Myocyte (in vitro differentiated cells): Measurements from ENCODE around the gene FXYD6. TPM values are rescaled to one million over a fixed set of nuclear protein-coding genes. Genes with fewer than 3 reads are reported as not detected.

Source experiments
- DNase-seq: peaks from one replicate; pipeline ENCODE4 v3.0.0-alpha.2; 2012; ENCODE audit warnings: low read depth
- total RNA-seq: library from RNA; depleted of rRNA; stranded (reverse); fragments of >200 nt; gene quantifications from 2 replicates; pipeline ENCODE4 v1.2.3, GENCODE V29; 2014

Gene FXYD6
- total RNA-seq, 1 donor from 2014 or later, result 3.1 TPM

DNA sequence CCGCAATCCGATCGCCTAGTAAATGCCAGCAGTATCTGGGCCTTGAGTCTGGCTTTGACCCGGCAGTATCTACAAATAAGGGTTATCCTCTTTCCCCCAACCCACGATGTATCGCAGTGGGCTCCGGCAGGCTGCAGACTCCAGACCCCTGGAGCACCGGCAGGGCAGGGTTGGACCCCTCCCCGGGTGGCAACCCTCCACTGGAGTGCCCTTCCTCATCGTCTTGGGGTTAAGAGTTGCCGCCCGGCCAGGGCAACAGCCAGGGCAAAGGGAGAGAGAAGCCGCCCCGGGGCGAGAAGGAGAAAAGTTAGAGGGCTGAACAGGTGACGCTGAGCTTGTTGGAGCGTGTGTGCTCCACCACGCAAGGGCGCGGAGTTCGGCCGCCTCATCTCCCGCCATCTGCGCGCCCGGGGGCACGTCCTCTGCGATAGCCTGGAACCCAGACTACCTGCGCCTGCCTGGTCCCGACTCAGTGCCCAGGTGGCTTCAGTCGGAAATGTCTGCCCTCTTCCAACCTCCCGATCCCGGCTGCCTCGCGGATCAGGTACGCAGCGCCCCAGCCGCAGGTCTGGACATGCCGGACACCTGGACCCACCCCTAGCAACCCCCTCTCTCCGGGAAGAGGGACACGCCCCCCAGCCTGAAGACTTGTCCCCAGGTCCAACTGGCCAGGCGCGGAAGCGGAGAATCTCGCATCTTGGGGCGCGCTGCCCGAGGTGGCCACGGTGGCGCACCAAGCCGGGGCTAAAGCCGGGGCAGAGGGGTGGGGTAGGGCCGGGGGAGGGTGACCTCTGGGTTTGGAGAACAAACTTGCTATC, 80.6 kb downstream of the FXYD6 start:
- DNase-seq, result no peak

DNA sequence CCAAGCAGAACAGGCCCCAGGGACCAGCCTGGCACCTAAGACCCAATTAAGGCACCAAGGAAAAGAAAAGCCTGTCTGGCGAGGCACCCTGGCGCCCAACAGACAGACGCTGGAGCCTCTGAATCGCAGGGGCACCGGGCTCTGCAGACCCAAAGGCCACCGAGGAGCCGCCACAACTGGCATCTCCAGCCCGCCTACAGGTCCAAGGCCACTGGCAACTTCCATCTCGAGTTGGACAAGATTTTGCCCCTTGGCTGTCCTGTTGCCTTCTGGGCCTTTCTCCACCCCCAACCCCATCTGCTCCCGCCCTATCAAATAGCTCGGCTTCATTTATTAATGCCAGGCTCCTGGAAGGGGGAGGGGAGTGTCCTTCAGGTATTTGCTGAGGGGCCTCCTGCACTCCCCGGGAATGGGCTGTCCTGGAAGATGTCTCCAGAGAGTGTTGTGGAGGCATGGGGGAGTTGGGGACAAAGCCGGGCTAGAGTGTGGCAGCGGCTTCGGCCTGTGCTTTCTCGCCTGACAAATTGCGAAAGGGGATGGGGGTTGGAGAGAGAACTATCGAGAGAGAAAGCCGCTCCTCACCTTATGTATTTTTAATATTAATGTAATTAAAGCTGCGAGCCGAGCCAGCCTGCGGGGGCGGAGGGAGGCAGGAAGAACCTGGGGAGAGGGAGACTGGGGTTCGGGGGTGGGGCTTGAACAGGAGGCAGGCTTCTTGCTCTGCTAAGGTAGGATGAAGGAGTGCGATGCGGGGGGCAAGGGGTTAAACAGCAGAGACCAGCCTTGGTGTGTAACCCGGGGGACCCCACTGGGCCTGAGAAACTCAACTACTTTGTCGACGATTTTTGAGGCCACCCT, 81.5 kb downstream of the FXYD6 start:
- no peak for DNase-seq

DNA sequence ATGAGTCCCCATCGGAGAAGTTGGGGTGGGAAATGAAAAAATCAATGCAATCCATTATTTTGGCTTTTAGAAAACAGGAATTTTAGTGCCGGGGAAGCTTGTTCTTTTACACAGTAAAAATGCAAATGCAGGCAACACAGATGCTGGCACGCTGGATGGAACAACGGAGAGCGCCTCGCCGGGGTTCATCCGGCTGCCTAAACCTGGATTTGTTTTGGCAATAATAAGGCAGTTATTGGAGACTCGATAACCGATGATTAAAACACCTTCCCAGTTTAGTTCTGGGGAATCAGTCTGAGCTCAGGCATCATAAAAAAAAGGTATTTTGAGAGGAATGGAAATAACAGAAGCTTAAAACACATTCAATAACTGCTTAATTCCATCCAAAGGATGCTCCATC, 82.3 kb downstream of the FXYD6 start:
- DNase-seq, result no peak

DNA sequence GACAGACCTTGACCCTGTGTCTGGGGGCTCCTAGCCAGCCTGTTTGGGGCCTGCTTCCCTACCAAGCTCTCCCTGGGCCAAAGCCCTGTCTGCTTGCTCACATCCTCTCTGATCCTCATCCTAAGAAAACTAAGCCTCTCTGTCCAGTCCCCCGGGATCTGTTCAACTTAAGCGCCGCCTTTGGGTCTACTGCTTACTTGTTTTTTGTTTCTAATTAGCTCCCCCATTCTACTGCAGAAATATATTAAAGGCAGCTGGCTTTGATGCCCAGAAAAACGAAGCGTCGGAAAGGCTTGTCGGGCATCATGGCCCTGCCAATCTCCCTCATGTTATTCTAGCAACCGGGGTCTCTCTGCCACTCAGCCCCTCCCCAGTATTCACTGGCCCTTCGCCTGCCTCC, 82.9 kb downstream of the FXYD6 start:
- DNase-seq, result no peak

DNA sequence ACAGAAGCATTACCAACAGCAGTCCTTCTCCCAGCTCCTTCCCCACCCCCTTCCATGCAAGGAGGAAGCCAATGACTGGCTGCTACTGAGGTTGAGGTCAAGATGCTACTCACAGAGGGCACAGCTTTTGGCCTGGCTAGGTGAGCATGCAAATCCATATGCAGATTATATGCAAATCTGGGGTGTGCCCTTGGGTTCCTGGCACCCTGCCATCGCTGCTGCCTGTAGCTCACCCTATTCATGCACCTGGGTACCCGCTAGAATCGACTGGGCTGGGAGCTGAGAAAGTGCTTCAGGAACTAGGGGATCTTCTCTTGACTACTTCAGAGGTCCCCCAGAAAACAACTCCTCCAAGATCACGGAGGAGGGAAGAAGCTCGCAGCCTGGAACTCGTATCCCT, 83.5 kb downstream of the FXYD6 start:
- DNase-seq, result no peak

DNA sequence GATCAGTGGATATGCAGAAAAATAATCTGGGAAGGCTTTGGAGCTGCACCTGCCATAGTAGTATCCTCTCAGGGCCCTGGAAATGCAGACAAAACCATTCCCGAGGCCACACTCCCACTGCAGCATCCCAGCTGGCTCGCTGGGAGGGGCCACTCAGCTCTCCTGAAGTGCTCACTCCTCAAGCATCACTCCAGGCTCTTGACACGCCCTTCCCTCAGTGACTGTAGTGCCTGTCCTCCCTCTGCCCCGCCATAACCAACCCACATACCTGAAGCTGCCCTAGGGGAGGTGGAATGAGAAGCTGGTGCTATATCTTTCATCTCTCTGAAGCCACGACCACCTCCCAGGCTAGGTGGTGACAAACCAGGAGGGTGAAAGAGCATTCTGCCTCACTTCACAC, 84.2 kb downstream of the FXYD6 start:
- DNase-seq, result no peak

DNA sequence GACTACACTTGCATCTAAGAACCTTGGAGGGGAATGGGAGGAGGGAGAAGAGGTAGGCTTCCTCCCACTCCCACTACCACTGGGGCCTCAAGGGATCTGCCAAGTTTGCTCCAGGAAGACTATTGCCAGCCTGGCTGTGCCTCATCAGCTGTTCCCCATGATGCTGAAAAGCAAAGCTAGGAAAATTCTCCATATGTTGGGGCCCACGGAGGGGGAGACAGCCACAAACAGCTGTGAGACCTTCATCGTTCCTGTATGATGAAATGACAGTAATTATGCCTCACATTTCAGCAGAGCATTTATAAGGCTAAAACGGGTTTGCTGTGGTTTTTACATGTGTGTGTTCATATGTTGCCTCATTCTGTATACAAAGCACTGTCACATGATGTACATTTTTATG, 86.2 kb downstream of the FXYD6 start:
- no peak for DNase-seq

DNA sequence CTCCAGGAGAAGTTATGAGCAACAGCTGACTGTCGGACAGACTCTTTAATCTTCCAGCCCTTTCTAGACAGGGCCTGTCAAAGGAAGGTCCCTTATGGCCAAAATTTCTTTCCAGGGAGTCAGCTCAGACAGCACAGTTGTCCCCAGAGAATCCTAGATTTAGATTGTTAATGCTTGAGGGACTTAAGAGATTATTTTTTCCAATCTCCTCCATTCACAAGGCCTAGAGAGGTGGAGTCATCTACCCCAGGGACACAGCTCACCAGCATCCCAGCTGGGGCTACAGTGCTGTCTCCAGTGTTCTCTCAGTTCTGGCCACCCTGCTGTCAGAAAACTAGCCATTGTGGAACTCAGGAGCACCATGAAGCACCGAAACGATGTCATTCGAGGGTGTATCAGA, 87.2 kb downstream of the FXYD6 start:
- no peak for DNase-seq

Other genes with a start within 250 kb of the FXYD6 start
- gene DSCAML1, start 79.4 kb downstream of the FXYD6 start, total RNA-seq, result not detected in 2 replicates
- gene FXYD2, start 51.9 kb downstream of the FXYD6 start, total RNA-seq, result not detected in 2 replicates
- gene TMPRSS13, start 52.7 kb upstream of the FXYD6 start, total RNA-seq, result not detected in 2 replicates
- gene IL10RA, start 109.7 kb upstream of the FXYD6 start, total RNA-seq, result not detected in 2 replicates
- not detected in 2 replicates for gene TMPRSS4, start 200.4 kb upstream of the FXYD6 start, total RNA-seq
- not detected in 2 replicates for gene SMIM35, start 210.3 kb upstream of the FXYD6 start, total RNA-seq